ENCODE data around the gene ATE1. TPM values are rescaled to one million over a fixed set of nuclear protein-coding genes. Genes with fewer than 3 reads are reported as not detected.
"Not testable (repeated sequence)": the region's sequence is repeated elsewhere in the genome, so short reads cannot be mapped to it uniquely, and the experiment has no call there.

ATE1 gene
- total and polyA plus RNA-seq, 11 donors: 15.2 to 50.1 (median 39.9) TPM

DNA sequence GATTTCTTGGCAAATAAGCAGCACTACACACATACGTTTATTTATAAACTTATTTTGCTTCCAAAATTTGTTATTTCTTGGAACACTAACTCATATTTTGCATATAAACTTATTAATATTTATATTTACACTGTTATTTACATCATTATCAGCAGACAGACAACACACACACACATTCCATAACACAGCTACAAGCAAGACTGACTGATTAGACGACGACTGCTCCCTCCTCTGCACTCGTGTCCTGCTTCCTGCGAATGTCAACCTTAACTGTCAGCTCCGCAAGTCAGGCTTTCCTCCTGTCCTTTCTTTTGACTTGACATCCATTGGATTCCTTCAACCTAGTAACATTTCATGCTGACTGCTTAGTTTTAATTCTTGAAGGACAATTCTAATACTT is 96.6 kb downstream of the ATE1 start:
- intact Hi-C loops (cut with DNase I): loop anchor here in 1 of 10 donors (5.0 kb wide), 1 partner anchor 61 kb away; no protein-coding TSS in a partner anchor
- Histone ChIP-seq H3K4me1 (peaks cover 0 to 8% (median 0%) of the 10 kb centered on the region in 12 donors), H3K27me3 (no peaks in the 10 kb centered on the region), H3K27ac (peak overlapping the region in 1 of 12 donors; percentile 1), H3K9me3 (no peaks in the 10 kb centered on the region), H3K36me3 (peaks cover 0 to 44% (median 33%) of the 10 kb centered on the region in 9 donors), H3K4me3 (no peak overlapping the region)
- ATAC-seq (peak in 2 of 4 donors; percentile 66 to 79), DNase-seq (no peak)
- TF ChIP-seq CTCF (IDR thresholded peaks at IDR 0.05) (no peak), POLR2A (IDR thresholded peaks at IDR 0.05) (no peak)
- 48 to 63% (median 54%) methylated on average over 6 of the region's 6 CpGs for WGBS, 4 donors

DNA sequence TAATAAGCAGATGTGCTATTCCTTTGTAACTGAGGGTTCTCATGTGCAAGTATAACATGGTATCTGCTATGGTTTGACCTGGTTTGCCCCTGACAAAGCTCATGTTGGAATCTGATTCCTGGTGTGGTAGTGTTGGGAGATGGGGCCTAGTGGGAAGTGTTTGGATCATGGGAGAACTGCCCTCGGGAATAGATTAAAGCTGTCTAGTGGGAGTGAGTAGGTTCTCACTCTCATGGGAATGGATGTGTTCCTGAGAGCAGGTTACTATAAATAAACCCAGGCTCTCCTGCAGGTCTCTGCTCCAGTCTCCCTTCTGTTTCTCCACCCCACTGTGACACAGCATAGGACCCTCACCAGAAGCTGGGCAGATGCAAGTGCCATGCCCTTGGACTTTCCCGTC is 97.7 kb downstream of the ATE1 start:
- intact Hi-C loops (cut with DNase I): loop anchor here in 1 of 10 donors (5.0 kb wide), 1 partner anchor 62 kb away; no protein-coding TSS in a partner anchor
- peak overlapping the region in 5 of 12 donors; percentile 7 to 33 (median 23) for H3K27ac ChIP-seq

DNA sequence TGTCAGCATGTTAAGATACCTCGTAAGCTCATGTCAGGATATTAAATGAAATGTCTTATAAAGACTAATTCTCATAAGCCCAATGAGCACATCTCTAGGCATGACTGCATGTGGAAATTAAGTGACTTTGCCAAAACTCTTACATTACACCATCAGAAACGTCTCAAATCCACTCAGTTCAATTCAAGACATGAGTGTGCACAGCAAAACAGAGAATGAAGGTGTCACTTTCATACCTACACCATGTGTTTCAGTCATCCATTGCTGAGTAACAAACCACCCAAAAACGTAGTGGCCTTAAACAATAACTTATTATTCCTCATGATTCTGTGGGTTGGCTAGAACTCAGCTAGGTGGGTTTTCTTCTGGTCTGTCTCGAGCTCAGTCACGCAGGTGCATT is 99.8 kb downstream of the ATE1 start:
- DNase-seq: no peak
- no peak overlapping the region for H3K4me3 ChIP-seq
- intact Hi-C loops (cut with DNase I): no loop called here
- no peaks in the 10 kb centered on the region for H3K27me3 ChIP-seq
- WGBS, 4 donors: 89 to 98% (median 95%) methylated on average over 5 of the region's 5 CpGs
- peaks cover 0 to 8% (median 2%) of the 10 kb centered on the region in 12 donors for H3K4me1 ChIP-seq
- no peaks in the 10 kb centered on the region for H3K9me3 ChIP-seq
- no peak for ATAC-seq
- H3K27ac ChIP-seq: no peak overlapping the region
- H3K36me3 ChIP-seq: peaks cover 0 to 26% (median 10%) of the 10 kb centered on the region in 9 donors
- TF ChIP-seq POLR2A (IDR thresholded peaks at IDR 0.05) (no peak), CTCF (IDR thresholded peaks at IDR 0.05) (no peak)

More for the DNA sequence above, 97.7 kb downstream of the ATE1 start:
- Histone ChIP-seq H3K27me3 (no peaks in the 10 kb centered on the region), H3K36me3 (peaks cover 0 to 32% (median 24%) of the 10 kb centered on the region in 9 donors), H3K4me1 (peaks cover 0 to 8% (median 0%) of the 10 kb centered on the region in 12 donors), H3K4me3 (no peak overlapping the region), H3K9me3 (no peaks in the 10 kb centered on the region)
- no peak for DNase-seq
- 73 to 80% (median 75%) methylated on average over 2 of the region's 2 CpGs for WGBS, 4 donors
- TF ChIP-seq CTCF (IDR thresholded peaks at IDR 0.05): no peak
- TF ChIP-seq POLR2A (IDR thresholded peaks at IDR 0.05): no peak
- ATAC-seq: peak; percentile 49 to 94 (median 91)

DNA sequence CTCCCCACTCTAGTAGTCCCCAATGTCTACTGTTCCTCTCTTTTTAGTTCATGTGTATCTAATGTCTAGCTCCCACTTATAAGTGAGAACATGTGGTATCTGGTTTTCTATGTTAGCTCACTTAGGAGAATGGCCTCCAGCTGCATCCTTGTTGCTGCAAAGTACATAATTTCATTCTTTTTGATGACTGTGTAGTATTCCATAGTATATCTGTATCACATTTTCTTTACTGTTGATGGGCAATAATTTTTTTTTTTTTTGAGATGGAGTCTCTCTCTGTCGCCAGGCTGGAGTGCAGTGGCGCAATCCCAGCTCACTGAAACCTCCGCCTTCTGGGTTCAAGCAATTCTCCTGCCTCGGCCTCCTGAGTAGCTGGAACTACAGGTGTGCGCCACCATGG is 101.1 kb downstream of the ATE1 start:
- intact Hi-C loops (cut with DNase I): not testable (repeated sequence)
- 98 to 99% (median 99%) methylated on average over 5 of the region's 5 CpGs for WGBS, 4 donors

More for the DNA sequence above, 101.1 kb downstream of the ATE1 start:
- not testable (repeated sequence) for H3K27me3 ChIP-seq, H3K9me3 ChIP-seq, H3K27ac ChIP-seq, ATAC-seq, DNase-seq, H3K4me3 ChIP-seq, H3K4me1 ChIP-seq
- H3K36me3 ChIP-seq: peaks cover 0 to 30% (median 14%) of the 10 kb centered on the region in 9 donors

All from heart left ventricle (tissue), 16 donors.